ENCODE data around the gene KCNJ18.
"Not testable (repeated sequence)": the region's sequence is repeated elsewhere in the genome, so short reads cannot be mapped to it uniquely, and the experiment has no call there.

The KCNJ18 gene

DNA sequence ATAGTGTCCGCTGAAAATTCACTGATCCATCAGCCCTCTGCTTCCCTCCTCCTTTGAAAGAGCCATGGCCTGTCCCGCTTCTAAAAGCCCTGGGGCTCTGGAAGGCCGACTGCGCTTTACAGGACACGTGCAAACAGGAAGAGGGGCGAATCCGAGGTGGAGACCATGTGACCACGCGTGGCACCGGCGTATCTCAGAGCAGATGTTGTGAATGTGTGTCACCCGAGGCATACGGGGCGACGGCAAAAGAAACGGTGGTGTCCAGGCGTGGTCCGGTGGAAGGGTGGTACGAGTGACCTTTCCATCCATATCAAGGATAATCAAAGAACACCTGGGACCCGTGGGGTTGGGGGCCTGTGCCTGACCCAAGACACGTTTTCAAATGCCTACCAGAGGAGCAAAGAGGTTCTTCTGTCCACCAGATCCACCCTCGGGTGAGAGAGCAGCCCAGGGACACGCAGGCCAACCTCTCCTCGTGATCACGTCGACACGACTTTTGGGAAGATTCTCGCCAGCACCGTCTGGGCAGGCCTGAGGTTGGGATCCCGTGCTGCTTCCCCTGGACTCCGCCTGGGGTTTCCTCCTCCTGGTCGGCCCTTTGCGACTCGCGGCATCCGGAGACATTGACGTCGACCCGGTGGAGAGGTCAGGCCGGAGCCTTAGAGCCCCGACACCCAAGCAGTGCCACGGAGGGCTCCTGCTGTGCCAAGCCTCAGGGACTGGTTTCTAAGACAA is 7.1 kb upstream of the KCNJ18 start:
- not testable (repeated sequence) for DNase-seq (ENCODE audit: low read depth)

DNA sequence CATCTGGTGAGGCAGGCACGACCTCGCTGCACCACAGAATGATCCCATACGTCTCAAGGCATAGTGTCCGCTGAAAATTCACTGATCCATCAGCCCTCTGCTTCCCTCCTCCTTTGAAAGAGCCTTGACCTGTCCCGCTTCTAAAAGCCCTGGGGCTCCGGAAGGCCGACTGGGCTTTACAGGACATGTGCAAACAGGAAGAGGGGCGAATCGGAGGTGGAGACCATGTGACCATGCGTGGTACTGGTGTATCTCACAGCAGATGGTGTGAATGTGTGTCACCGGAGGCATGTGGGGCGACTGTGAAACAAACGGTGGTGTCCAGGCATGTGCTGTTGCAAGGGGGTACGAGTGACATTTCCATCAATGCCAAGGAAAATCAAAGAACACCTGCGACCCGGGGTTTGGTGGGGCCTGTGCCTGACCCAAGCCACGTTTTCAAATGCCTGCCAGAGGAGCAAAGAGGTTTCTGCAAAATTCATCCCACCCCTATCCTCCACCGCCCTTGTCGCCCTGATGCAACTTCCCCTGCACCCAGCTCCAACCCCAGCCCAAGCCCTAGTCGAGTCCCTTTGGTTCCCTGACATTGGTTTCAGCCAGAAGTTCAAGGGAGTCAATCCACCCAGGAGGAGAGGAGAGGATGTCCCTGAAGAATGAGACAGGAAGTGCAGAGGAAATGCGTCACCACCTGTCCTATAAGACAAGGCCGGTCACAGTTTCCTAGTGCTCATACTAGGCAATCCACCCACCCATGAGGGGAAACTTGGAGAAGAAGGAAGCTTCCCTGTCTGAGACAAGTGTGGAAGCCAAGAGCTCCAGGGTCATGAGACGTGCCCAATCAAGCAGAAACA is 5.9 kb upstream of the KCNJ18 start:
- no peak for DNase-seq (ENCODE audit: low read depth)

DNA sequence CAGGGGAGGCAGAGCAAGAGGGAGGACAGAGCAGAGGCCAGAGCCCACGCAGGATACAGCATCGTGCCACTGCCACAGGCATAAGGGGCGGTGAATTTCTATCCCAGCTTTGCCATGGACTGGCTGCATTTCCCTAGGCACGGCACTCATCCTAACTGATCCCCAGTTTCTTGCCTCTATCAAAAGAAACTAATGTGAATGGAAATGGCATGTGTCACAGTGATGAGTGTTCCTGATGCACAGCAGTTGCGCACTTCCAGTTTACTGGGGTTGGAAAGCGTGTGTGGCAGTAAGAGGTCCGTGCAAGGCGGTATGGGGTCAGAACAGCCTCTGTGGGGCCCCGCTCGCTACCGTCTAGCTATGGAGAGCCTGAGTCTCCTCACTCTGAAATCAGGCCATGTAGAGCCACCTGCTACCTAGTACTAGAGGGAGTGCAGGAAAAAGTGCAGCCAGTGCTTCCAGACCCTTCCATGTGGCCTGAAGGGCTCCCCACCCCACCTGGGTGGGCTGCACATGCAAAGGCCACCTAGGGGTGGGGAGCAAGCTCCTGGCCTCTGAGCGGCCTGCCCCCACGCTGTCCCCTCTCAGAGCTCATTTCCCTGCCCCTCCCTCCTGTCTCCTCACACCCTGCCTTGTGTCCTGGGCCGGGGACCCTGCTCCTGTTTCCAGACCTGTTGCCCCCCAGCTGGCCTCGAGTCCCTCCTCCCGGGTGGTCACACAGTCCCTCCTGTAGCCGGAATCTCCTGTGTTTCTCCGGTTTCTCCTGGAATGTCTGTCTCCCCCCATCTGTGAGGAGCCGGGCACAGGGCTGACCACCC is 5.0 kb upstream of the KCNJ18 start:
- no peak for DNase-seq (ENCODE audit: low read depth)

DNA sequence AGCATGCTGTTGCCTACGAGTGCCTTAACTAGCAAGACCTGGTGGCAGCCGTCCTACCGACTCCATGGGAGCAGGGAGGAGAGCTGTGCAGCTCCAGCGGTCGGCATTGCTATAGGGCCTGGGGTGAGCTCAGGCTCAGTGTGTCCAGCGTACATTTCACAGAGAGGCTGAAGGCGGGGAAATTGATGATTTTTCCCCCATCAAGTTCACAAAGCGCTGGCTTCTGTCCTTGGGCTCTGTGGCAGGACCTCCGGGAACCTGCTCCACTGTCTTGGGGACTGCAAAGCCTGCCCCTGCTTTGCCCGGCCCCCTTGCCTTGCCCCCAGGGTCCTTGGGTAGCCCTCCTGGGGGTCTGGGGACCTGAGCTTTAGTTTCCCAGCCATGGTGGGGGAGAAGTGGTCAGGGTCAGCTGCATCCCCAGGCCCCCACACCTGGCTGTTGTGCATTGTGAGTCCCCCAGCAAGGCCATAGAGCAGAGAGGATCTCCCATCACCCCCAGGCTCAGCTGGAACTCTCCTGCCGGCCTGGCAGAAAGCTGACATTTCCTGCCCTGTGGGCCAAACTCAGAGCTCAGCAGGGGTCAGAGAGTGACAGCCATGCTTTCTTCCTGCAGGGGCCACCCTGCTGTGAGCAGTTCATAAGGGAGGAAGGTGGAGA is 3.9 kb upstream of the KCNJ18 start:
- no peak for DNase-seq (ENCODE audit: low read depth)

DNA sequence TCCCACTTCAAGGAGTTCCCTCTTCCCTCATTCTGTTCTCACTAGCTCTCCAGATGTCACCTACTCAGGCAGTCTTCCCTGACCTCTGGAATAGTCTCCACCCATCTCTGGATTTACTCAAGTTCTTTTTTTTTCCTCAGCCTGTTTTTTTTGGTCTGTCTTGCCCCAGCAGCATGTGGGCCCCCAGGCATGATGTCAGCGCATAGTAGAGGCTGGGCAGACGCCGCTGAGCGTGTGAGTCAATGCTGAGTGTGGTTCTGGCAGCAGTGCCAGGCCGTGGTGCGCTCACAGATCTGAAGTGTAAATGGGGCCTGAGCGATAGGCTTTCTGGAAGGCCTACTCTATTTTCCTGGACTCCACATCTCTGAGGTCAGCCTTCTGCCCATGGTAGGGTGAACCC is 2.7 kb upstream of the KCNJ18 start:
- DNase-seq (ENCODE audit: low read depth): peak; percentile 90

DNA sequence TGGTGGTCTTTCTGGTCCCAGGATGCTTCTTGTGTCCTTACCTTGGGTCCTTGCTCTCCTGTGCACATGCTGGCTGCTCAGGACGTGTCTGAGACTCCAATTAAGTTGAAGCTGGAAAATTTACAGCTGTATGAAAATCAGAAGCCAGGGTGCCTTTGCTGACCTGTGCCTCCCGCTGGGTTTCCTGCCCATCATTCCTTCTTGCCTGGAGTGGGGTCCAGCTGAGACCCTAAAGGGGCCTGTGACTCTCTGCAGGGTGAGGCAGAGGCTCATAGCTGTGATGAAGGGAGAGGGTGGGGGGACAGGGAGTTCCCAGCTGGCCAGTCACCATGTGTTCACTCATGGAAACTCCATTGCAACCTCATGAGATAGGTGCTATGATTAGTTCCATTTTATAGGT is 1.5 kb upstream of the KCNJ18 start:
- DNase-seq (ENCODE audit: low read depth): not testable (repeated sequence)

DNA sequence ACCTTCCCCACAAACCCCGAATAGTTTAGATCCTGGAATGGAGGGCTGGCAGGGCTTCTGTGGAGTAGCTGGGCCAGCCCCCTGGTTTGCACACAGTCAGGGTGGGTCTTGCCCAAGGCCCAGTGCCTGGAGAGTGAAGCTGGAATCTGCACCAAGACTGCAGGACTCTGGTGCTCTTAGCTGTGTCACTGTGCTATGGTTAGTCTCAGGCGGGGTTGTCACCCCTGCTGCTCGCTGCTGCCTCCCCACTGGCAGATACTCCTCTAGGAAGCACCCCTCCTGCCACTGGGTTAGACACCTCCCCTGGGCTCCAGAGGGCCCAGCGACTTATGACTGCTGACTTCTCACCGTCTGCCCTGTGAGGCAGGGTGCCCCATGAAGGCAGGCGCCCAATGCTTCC is 842 bp upstream of the KCNJ18 start:
- not testable (repeated sequence) for DNase-seq (ENCODE audit: low read depth)

DNA sequence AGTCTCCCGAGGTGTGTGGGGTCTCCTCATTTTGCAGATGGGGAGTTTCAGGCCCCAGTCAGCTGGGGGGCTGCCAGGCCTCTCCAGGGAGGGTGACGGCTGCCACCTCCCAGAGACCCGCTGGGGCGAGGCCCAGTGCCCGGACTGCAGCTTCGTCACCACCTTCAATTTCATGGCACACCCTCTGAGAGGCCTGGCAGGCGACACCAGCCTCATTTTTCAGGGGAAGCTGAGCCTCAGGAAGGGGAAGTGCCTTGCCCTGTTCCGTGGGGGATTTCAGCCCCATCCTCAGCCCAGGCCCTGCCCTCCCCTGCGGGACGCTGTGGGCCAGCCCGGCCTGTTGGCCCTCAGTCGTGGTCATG is 362 bp downstream of the KCNJ18 start:
- not testable (repeated sequence) for DNase-seq (ENCODE audit: low read depth)

DNA sequence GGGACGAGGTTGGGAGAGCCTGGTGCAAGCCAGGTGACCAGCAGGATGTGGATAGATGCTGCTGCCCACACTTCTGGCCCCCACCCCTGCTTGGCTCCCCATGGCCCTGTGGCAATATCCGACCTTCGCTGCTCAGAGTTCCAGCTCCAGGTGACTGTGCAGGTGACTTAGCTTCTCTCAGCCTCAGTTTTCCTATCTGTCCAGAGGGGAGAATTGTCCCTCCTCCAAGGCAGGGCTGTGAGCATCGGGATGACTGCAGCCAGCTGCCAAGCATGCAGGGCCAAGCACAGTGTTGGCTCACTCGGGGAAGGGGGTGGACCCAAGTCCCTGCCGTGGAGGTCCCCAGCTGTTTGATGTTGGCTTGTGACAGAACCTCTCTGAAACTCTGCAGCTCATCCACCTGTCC is 1.1 kb downstream of the KCNJ18 start:
- DNase-seq (ENCODE audit: low read depth): not testable (repeated sequence)

DNA sequence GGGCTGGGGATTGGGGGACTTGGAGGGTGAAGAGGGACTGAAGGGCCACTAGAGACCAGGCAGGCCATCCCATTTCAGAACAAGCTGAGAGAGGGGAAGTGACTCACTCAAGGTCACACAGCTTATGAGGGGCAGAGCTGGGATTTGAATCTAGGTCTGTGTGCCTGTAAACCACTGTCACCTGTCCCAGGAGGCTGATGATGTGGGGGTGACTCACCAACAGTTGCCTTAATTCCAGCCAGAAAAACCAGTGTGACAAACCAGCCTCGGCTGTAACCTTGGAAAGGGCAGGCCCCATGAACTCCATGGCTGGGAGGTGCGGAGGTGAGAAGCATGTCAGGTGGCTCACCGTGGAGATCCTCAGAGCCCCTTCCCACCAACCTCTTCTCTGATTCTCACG is 1.6 kb downstream of the KCNJ18 start:
- not testable (repeated sequence) for DNase-seq (ENCODE audit: low read depth)

DNA sequence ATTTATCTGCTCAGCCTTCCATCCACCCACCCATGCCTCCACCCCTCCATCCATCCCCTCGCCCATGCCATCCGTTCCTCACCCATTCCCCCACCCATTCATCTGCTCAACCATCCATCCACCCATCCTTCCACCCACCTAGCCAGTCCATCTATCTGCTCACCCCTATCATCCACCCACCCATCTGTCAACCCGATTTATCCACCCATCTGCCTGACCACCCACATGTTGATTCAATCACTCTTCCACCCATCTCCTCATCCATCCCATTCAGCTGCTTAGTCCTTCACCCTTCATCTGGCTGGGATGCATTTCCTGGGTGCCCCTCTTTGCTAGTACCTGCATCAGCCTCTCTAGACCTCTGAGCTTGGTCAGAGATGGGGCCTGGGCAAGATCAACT is 3.9 kb downstream of the KCNJ18 start:
- not testable (repeated sequence) for DNase-seq (ENCODE audit: low read depth)

DNA sequence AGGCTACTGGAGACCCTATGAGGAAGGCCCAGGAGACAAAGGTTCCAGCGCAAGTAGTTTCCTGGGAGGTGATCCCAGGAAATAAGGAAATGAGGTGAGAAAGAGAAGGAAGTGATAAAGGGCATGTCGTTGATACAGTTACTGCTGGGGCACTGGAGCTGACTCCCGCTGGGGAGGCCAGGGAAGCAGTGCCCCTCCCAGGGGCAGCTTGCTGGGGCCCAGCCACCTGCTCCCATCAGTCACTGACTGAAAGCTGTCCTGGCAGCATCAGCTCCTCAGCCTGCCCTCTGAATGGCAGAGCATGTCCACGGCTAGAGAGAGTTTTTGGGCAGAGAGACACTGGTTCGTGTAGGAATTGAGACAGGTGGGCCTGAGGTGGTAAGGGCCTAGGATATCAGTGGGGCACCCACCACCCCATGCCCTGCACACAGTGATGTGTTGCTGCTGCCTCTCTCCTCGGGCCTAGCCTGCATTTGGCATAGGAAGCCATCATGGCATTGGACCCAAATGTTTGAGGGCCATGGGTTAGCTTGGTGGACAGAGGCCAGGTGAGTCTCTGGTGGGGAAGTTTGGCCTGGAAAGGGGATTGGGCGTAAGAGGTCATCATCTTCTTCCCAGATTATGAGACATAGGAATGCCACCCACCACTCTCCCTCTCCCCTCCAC is 4.7 kb downstream of the KCNJ18 start:
- DNase-seq (ENCODE audit: low read depth): not testable (repeated sequence)

DNA sequence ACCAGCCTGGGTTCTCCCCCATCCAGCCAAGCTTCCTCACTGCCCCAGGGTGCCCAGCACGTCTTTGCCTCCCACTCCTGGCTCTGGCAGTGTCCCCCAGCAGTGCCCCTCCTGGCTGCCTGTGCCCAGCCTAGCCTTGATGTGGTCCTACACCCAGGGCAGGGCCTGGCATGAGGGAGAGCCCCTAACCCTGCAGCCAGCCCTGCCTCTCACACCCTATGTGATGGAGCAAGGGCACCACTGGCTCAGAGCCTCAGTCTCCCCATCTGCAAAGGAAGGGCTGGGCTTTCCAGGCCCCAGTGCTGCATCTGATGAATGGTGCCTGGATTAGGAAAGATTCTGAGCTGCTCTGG is 5.2 kb downstream of the KCNJ18 start:
- DNase-seq (ENCODE audit: low read depth): not testable (repeated sequence)

DNA sequence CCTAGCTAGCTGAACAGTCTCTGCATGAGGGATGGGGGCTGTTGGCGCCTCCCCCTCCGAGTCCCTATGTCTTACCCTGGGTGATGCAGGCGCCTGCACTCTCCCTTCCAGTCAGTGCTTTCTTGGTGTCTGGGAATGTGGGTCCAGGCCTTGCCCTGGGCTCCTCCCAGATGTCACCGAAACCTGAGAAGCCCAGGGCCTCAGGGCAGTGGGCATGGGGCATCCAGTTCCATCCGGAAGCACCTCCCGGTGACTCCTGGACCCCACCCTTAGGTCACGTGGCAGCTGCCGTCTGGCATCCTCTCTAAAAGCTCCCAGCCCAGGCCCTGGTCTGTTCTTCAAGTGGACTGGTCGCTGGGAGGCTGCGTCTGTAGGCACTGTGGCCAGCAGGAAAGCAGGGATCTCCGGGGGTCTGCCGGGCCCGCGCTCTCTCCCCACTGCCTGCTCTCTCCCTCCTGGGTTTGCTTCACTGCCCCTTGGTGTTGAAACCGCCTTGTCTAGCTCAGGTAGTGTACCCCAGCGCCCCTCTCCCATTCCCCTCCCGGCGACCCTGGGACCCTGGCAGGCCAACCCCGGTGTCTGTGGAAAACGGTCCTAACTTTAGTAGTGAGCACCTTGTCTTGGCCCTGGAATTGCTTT is 6.2 kb downstream of the KCNJ18 start:
- not testable (repeated sequence) for DNase-seq (ENCODE audit: low read depth)

DNA sequence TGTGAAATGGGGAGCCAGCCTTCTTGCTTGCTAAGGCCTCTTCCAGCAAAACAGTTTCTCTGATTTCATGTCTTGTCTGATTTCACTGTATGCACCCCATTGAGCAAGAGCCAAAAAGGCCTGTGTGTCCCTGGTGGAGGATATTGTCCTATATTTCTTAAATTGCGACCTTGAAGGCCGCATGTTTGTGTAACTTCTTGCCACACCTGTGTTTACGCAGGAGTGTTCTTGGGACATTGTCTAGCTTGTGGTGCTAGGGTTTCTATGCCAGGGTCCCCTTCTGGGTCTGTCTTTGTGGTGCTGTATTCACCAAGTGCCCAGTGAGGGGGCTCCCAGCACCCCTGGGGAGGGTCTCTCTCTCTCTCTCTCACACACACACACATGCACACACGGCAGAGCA is 6.8 kb downstream of the KCNJ18 start:
- not testable (repeated sequence) for DNase-seq (ENCODE audit: low read depth)

DNA sequence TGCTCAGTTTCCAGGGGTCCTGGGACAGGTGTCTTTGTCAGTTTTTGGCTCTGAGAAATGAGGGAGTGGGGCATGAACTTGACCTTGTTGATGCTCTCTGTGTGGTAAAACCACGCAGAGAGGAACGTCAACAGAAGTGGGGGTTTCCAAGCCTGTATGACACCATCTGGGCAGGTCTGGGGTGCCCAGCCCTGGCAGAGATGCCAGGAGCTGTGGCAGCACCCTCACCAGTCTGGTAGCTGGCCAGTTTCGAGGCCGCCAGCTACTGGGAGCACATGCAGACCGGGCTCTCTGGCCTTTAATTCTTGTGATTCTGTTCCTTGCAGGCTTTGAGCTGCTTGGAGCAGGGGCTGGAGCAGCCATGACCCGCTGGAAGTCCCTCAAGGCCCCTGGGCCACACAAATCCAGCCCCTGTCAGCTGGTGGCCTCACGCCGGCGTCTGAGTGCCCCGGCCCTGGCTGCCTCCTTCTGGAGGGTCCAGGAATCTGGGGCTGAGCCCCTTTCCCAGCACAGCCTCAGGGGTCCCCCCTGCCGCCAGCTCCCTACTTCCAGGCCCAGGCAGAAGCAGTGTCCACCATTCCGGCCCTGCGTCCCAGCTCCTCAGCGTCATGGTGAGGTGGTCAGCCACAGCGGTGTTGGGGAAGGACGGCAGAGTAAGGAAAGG is 7.4 kb downstream of the KCNJ18 start:
- DNase-seq (ENCODE audit: low read depth): not testable (repeated sequence)

DNA sequence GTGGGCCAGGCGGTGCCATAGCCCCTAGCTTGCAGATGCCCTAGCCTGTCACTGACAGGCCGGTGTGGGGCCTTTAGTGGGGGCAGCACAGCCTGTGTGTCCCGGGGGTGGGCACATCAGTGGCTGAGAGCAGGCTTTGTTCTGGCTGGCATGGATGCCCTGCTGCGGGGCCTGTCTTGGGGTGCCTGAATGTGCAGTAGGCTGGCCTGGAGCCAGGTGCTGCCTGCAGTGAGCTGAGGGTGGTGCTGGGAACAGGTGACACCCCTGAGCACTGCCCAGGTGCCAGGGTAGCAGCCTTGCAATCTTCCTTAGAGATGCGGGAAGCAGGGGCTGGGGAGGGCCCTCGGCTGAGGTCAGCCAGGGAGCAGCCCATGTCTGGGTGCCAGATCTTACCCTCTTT is 8.8 kb downstream of the KCNJ18 start:
- DNase-seq (ENCODE audit: low read depth): not testable (repeated sequence)

DNA sequence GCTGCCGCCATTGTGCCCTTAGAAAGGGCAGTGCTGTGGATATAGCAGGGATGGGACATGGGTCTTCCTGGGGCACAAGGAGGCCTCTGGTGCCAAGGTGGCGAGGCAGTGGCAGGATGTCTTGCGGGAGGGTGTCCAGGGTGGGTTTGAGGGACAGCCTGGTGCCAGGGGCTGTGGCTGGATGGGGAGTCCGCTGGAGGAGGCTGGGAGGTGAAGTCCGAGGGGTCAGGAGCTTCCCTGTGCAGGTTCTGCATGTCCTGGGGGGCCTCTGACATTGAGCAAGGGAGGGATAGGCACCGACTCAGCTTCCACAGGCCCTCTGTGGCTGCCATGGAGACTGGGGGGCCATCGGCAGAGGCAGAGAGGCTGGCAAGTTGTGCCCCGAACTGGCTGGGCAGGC is 9.7 kb downstream of the KCNJ18 start:
- not testable (repeated sequence) for DNase-seq (ENCODE audit: low read depth)

DNA sequence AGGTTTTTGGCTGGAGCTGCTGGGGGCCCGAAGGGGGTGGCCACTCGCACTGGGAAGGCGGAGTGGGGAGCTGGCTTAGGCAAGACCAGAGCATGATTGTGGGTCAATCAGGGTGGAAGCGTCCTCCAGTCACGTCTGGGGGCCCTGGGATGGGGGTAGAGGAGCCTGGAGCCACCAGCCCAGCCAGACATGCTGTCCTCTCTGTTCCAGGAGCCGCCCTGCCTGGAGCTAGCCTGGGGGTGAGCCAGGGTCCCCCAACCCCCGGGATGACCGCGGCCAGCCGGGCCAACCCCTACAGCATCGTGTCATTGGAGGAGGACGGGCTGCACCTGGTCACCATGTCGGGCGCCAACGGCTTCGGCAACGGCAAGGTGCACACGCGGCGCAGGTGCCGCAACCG is 10.2 kb downstream of the KCNJ18 start:
- not testable (repeated sequence) for DNase-seq (ENCODE audit: low read depth)

DNA sequence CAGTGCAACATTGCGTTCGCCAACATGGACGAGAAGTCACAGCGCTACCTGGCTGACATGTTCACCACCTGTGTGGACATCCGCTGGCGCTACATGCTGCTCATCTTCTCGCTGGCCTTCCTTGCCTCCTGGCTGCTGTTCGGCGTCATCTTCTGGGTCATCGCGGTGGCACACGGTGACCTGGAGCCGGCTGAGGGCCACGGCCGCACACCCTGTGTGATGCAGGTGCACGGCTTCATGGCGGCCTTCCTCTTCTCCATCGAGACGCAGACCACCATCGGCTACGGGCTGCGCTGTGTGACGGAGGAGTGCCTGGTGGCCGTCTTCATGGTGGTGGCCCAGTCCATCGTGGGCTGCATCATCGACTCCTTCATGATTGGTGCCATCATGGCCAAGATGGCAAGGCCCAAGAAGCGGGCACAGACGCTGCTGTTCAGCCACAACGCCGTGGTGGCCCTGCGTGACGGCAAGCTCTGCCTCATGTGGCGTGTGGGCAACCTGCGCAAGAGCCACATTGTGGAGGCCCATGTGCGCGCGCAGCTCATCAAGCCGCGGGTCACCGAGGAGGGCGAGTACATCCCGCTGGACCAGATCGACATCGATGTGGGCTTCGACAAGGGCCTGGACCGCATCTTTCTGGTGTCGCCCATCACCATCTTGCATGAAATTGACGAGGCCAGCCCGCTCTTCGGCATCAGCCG is 10.8 kb downstream of the KCNJ18 start:
- DNase-seq (ENCODE audit: low read depth): not testable (repeated sequence)

All from ELR (cell line).